HG03103 (cell line): ENCODE data around the gene ESR1.

Source experiments
- ATAC-seq: cut with Tn5 transposase; IDR thresholded peaks from one replicate; pipeline ENCODE4 v1.9.1; 2021; ENCODE audit warnings: low read depth; ENCODE audit not compliant: unreplicated experiment

Gene ESR1

GRCh38 chr6:152166497-152166896, 359.0 kb downstream of the ESR1 start:
- ATAC-seq: no peak

- ATAC-seq: no peak
Measured at GRCh38 chr6:152166897-152167296, 359.4 kb downstream of the ESR1 start.

GRCh38 chr6:152167641-152168603, 360.4 kb downstream of the ESR1 start:
- no peak for ATAC-seq

GRCh38 chr6:152170313-152170701, 362.8 kb downstream of the ESR1 start:
- no peak for ATAC-seq

GRCh38 chr6:152170702-152171667, 363.5 kb downstream of the ESR1 start:
- peak; percentile 95 for ATAC-seq

- no peak for ATAC-seq
Measured at GRCh38 chr6:152173321-152173720, 365.8 kb downstream of the ESR1 start.

- ATAC-seq: no peak
Measured at GRCh38 chr6:152173957-152174356, 366.5 kb downstream of the ESR1 start.

- ATAC-seq: no peak
Measured at GRCh38 chr6:152176268-152176667, 368.8 kb downstream of the ESR1 start.
